GM19351 (cell line): ENCODE data around the gene ATP13A2.

Source experiments
- ATAC-seq: cut with Tn5 transposase; IDR thresholded peaks from one replicate; pipeline ENCODE4 v1.9.1; 2021; ENCODE audit warnings: mild to moderate bottlenecking, moderate library complexity; ENCODE audit not compliant: unreplicated experiment

Gene ATP13A2

GRCh38 chr1:17011439-17012307, at the start of gene ATP13A2:
ATP13A2 (minus strand) TSS chr1:17011928; CDS start chr1:17011738, 190 bp downstream.
- ATAC-seq: peak; percentile 89

GRCh38 chr1:17061486-17061885, 49.8 kb upstream of the ATP13A2 start:
- no peak for ATAC-seq

DNA sequence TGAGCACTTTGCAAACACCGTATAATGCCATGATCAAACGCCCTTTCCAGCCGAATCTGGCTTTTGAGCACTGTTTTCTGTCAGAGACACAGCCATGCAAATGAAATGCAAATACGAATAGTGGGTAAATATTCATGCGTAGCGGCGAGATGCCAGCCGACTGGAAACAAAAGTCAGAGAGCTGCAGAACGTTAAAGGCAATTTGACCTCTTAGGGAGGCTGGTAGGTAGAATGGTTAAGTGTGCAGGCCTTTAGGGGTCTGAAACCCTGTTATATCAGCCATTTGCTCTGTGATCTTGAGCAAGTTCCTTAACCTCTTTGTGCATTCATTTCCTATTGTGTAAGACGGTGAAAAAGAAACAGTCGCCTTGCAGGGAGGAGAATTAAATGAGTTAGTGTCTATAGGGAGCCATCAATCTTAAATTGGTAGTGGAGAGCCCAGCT, 48.6 kb upstream of the ATP13A2 start:
- no peak for ATAC-seq

DNA sequence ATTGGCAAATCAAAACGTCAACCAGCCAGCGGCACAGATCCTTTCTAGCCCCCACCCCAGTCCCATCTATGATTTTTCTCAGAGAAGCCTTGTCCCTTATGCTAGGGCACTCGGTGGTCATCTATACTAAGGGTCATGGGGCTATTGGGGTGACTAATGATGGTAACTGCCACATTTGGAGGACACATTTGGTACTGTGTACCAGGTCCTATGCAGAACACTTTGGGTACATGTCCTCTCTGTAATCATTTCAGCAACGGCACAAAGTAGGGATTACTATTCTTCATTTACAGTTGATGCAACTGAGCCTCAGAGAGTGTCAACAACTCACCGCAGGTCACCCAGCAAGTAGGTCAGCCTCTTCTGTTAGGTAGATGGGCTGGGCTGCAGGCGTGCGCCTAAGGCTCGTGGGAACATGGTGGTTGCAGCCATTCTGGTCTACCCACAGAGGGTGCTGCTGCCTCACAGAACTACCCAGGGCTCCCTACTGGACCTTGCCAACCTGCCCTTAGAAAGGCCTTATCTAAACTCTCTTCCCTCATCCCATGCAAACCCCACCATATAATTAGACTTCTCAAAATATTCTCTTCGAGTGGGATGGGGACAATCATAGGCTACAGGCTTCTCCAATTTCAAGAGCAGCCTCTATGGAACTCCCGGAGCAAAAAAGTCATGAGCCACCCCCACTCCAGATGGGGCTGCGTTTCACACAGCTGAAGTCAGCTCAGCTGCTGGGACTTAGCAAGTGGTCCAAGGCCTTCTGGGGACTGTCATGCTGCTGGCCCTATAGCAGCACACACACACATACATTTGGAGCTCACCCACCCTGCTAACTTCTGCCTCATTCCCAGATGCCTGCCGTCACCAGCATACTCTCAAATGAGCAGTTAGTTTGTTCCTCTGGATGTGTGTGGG, 47.9 kb upstream of the ATP13A2 start:
- peak; percentile 61 for ATAC-seq

DNA sequence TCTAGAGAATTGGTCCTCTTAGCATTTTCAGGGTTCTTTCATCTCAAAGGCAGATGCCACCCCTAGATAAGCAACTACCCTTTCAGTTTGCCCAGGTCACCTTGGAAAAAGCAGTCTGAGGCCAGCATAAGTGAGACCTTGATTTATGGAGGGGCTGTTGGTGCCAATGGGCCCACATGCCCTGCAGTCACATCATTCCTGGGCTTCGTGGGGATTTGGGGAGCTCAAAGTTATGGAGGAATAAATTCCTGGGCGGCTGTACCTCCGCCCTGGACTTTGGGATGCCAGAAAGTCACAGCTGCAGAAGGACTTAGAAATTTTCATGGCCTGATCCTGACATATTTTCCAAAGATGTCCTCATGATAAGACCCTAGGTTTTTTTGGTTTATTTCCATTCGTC, 44.8 kb upstream of the ATP13A2 start:
- no peak for ATAC-seq

GRCh38 chr1:17055801-17056200, 44.1 kb upstream of the ATP13A2 start:
- ATAC-seq: no peak

GRCh38 chr1:17053685-17054410, 42.1 kb upstream of the ATP13A2 start, which contains the start of gene SDHB:
SDHB (minus strand) TSS chr1:17054032; CDS start chr1:17054019, 13 bp downstream.
- ATAC-seq: peak; percentile 95

GRCh38 chr1:17053086-17053684, 41.5 kb upstream of the ATP13A2 start:
- ATAC-seq: no peak

DNA sequence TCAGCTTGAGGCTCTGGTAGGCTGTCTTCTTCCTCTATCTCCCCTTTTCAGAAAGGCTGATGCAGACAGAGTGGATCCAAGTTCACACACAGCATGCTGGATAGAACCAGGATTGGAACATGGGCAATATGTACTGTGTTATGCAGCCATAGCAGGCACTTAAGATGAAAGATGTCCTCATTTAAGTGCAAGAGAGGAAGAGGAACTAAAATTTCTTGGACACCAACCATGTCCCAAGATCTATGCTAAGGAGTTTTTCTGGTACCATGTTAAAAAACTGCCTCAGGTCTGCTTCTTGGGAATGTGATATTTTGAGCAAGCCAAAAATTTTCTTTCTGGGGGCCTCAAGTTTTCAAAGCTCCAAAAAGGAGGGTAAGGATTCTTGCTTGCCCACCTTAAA, 40.9 kb upstream of the ATP13A2 start:
- ATAC-seq: no peak

- ATAC-seq: no peak
Measured at GRCh38 chr1:17052038-17052437, 40.3 kb upstream of the ATP13A2 start.

DNA sequence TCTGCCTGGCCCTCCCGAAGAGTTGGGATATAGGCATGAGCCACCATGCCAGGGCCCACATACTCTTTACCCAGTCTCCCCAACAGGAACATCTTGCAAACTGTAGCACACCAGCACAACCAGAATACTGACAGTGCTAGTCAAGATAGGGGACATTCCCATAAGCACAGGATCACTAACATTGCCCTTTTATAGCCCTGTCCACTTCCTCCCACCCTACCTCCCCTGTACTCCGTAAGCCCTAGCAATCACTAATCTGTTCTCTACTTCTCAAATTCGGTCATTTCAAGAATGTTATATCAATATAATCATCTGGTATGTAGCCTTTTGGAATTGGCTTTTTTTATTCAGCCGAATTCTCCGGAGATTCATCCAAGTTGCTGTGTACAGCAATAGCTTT, 36.2 kb upstream of the ATP13A2 start:
- no peak for ATAC-seq

DNA sequence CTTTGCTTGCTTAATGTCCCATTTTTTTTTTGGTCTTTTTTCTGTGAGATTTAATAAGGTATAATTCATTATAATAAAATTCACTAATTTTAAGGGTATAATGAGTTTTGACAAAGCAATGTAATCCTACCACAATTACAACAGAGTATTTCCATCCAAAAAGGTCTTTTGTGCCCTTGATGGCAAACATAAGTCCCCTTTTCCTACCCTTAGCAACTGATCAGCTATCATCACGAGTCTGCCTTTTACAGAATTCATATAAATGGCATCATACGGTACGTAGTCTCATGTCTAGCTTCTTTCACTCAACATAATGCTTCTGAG, 34.6 kb upstream of the ATP13A2 start:
- ATAC-seq: no peak

DNA sequence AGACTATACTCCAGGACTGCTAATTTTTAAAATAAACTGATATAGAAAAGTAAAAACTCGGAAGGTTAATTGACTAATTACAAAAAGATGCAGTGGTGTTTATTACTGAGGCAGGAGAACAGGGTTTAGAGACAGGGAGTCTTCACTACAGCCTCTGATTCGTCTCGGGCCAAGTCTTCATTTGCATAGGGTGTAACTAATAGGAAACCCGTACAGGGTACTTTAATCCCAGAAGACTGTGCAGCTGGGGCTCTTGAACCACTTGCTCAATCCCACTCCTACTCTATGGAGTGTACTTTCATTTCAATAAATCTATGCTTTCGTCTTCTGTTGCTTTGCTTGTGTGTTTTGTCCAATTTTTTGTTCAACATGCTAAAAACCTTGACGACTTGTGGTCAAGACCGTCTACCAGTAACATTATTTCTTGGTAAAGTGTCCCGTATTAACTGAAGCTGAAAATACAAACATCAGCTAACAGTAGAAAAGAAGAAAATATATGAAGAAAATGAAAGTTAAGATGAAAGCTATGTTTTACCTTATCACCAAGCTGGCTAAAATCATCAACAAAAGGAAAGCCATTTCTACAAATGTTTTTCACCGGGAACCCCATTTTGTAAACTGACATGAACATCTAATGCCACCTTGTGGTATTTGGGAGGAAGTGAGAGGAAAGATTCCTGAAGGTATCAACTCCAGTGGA, 34.1 kb upstream of the ATP13A2 start:
- no peak for ATAC-seq

DNA sequence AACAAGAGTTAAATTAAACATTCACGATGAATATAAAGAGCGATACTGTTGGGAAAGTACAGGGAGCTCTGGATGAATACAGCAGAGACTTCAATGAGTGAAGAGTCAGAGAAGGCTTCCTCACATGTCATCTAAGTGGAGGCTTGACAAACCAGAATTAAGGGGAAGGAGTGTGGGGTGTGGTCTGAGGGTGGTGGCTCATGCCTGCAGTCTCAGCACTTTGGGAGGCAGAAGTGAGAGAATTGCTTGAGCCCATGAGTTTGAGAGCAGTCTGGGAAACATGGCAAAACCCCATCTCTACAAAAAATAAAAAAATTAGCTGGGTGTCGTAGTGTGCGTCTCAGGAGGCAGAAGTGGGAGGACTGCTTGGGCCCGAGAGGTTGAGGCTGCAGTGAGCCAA, 33.4 kb upstream of the ATP13A2 start:
- ATAC-seq: no peak

DNA sequence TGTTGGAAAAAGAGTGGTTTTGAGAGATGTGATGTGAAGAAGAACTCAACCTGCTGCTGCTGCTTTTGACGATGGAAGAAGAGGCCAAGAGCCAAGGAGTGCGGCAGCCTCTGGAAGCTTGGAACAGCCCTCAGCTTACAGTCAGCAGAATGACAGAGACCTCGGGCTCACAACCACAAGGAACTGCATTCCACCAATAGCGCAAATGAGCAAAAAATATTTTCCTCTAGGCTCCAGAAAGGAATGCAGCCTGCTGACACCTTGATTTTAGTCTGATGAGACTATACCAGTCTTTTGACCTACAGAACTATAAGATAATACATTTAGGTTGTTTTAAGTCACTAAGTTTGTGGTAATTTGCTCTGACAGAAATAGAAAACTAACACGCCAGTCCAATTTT, 31.9 kb upstream of the ATP13A2 start:
- no peak for ATAC-seq

DNA sequence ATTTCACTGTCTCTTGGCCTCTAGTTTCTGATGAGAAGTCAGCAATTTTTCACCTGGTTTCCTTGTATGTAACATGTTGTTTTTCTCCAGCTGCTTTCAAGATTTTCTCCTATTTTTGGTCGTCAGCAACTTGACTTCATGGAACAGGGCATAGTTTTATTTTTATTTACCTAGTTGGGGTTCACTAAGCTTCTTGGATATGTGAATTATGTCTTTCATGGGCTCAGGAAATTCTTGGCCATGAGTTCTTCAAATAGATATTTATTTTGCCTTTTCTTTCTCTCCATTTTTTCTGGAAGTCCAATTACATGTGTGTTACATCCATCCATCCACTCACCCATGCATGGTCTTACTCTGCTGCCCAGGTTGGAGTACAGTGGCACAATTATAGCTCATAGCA, 28.4 kb upstream of the ATP13A2 start:
- ATAC-seq: no peak

- no peak for ATAC-seq
Measured at GRCh38 chr1:17039522-17039921, 27.8 kb upstream of the ATP13A2 start.

- no peak for ATAC-seq
Measured at GRCh38 chr1:17033481-17033880, 21.8 kb upstream of the ATP13A2 start.

DNA sequence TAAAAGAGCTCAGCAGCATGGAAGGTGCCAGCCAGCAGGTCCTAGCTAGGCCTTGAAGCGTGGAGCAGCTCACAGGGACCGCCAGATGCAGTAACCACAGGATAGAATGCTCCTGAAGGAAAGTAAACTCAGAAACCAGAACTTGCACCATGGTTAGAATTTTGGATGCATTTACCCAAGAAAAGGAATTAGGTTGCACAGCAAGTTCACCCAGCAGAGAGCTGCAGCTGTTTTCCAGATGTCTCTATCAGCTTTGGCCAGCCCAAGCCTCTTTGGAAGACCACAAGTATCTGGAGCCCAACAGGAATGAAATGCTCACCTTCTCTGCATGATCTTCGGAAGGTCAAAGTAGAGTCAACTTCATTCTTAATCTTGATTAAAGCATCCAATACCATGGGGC, 21.0 kb upstream of the ATP13A2 start:
- no peak for ATAC-seq

GRCh38 chr1:17031436-17031835, 19.7 kb upstream of the ATP13A2 start:
- ATAC-seq: no peak
